GM12891 (cell line): ENCODE measurements around the gene PPP2R5B. TPM values are rescaled to one million over a fixed set of nuclear protein-coding genes. Genes with fewer than 3 reads are reported as not detected.

ENCODE experiments used
- DNase-seq: peaks from one replicate; pipeline ENCODE4 v3.0.0; 2011; ENCODE audit warnings: low spot score; ENCODE audit not compliant: insufficient read length
- FAIRE-seq: peaks from 2 replicates; lab custom pipeline; 2011; peaks lifted over from hg19 to GRCh38; lab: Jason Lieb, UNC
- PAX5 ChIP-seq: IDR thresholded peaks from 2 replicates; pipeline ENCODE4 v1.6.1; 2011; ENCODE audit warnings: low read length, moderate library complexity, mild to moderate bottlenecking; ENCODE audit not compliant: insufficient read depth, severe bottlenecking
- POLR2A ChIP-seq: IDR thresholded peaks from 2 replicates; pipeline ENCODE4 v1.6.1; 2011; ENCODE audit warnings: low read depth, low read length, control low read depth
- POLR2AphosphoS5 ChIP-seq: IDR thresholded peaks from 2 replicates; pipeline ENCODE4 v1.6.1; 2011; ENCODE audit warnings: low read depth, low read length, control low read depth
- POU2F2 ChIP-seq: IDR thresholded peaks from 2 replicates; pipeline ENCODE4 v1.6.1; 2011; ENCODE audit warnings: low read depth, mild to moderate bottlenecking, control low read depth, low read length, moderate library complexity
- SPI1 ChIP-seq: IDR thresholded peaks from 2 replicates; pipeline ENCODE4 v1.6.1; 2011; ENCODE audit warnings: low read depth, low read length, control low read depth
- TAF1 ChIP-seq: IDR thresholded peaks from 2 replicates; pipeline ENCODE4 v1.6.1; 2011; ENCODE audit warnings: low read depth, low read length, control low read depth
- polyA plus RNA-seq: library from polyadenylated mRNA; unstranded; fragments of >200 nt; gene quantifications from one replicate; pipeline ENCODE4 v1.2.1, GENCODE V29; 2012; ENCODE audit warnings: low read depth, missing spikeins, inconsistent platforms; ENCODE audit not compliant: missing spikeins

The PPP2R5B gene
- polyA plus RNA-seq, result 7.2 TPM

DNA sequence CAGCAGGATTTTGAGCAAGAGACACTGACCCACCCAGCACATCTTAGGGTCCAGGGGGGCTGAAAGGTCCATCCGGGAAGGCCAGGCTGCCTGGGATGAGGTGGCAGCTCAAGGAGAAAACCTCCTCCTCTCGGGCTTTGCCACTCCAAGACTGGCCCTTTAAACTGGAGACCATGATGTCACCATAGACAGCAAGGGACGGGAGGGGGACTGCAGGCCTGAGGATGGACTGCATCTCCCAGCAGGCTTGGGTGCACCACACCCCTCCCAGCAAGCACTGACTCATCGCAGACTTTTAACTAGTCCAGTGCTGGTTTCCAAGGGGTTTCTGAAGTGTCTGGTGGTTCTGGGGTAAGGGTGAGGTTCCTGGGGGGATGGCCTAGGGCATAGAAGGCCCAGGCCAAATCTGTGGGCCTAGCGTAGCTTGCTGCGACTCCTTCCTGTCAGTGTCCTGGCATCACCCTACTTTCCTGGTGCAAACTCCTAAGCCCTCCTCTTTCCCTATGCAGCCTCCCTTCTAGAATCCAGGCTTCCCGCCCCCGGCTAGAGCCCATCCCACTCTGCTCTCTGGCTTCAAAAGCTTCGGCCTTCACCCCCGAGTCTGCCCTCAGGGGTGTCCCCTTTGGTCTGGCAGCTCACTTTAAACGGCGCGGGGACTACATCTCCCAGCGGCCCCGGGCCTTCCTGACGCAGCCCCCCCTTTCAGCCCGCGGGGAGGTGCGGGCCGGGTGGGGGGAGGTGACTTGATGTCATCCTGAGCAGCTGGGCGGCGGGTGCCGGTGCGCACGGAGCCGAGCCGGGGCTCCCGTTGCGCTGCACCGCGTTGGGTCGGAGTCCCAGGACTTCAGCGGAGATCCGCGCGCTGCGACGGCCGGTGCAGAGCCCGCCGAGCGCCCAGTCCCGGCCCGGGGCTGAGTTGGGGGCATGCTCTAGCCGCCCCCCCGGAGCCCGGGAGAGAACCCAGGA lies at the start of gene PPP2R5B:
Gene PPP2R5B (plus strand): TSS at position 746 of the 966 bp plus-strand sequence. CDS start 1,046 bp downstream, outside the sequence.
- peak; percentile 98 for DNase-seq
- TF ChIP-seq TAF1 (0 out of 2 replicates have a peak, but pooled peaks have one; percentile 14), SPI1 (no peak), POLR2A (no peak), POU2F2 (0 out of 2 replicates have a peak, but pooled peaks have one; percentile 48), PAX5 (no peak), POLR2AphosphoS5 (no peak)
- peak; percentile 99 for FAIRE-seq

- TF ChIP-seq TAF1, result no peak
- no peak for TF ChIP-seq POLR2AphosphoS5
- peak; percentile 2 for TF ChIP-seq PAX5
- TF ChIP-seq SPI1, result peak; percentile 55; the same call in 1 of the 2 replicates
- peak; percentile 40 for FAIRE-seq
Observed at GRCh38 chr11:64875369-64876228, 48.9 kb upstream of the PPP2R5B start.

GRCh38 chr11:64876229-64876750 lies 48.2 kb upstream of the PPP2R5B start:
- FAIRE-seq, result no peak
- TF ChIP-seq POU2F2 (no peak), TAF1 (no peak), POLR2A (no peak), PAX5 (no peak), POLR2AphosphoS5 (no peak), SPI1 (no peak)
- no peak for DNase-seq

More at GRCh38 chr11:64875369-64876228, 48.9 kb upstream of the PPP2R5B start:
- no peak for DNase-seq

DNA sequence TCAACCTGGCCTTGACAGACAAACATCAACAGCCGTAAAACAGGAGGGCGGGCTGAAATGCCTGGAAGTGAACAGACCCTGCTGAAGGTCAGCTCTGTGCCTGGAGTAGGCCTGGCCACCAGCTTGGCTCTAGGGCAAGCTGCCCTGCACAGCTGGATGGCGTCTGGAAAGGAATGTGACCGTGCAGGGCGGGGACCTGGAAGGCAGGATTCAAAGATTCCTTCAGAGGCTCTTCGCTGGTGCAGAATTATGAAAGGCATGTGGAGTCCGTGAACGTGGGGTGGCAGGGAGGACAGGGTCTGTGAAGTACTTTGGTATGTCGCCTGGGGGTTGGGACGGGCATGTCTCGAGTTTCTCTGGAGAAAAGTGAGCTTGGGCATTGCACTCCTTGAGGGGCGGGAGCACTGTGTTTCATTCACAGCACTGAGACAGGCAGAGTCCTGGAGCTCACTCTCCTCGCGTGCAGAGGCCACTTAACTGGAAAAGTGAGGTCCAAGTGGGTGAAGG lies 47.6 kb upstream of the PPP2R5B start:
- no peak for FAIRE-seq
- DNase-seq, result no peak
- TF ChIP-seq POLR2AphosphoS5, result 0 out of 2 replicates have a peak, but pooled peaks have one; percentile 44
- TF ChIP-seq SPI1, result no peak
- no peak for TF ChIP-seq TAF1
- TF ChIP-seq PAX5, result no peak
- TF ChIP-seq POLR2A, result no peak
- TF ChIP-seq POU2F2, result no peak

- TF ChIP-seq POU2F2 (peak; percentile 51; the same call in 1 of the 2 replicates), POLR2AphosphoS5 (no peak)
- FAIRE-seq (peak; percentile 80), DNase-seq (no peak)
Observed at GRCh38 chr11:64877390-64878222, 46.9 kb upstream of the PPP2R5B start.

DNA sequence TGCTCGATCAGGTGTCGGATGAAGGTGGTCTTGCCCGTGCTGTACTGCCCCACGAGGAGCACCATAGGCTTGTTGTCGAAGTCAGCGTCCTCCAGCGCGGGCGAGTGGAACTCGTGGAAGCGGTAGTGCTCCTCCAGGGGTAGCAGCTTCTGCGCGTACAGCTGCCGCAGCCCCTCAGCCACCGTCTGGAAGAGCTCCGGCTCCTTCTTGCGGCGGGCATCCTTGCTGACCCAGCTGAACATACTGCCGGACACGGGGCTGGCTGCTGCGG lies 46.3 kb upstream of the PPP2R5B start:
- DNase-seq (no peak), FAIRE-seq (no peak)
- no peak for TF ChIP-seq POLR2A
- TF ChIP-seq TAF1, result no peak
- no peak for TF ChIP-seq POU2F2
- no peak for TF ChIP-seq SPI1
- TF ChIP-seq PAX5, result no peak
- no peak for TF ChIP-seq POLR2AphosphoS5

GRCh38 chr11:64878494-64879243 lies 45.8 kb upstream of the PPP2R5B start, which contains the start of gene EHD1:
TSS of gene EHD1 (minus strand) at chr11:64878621. CDS start at chr11:64878464, 157 bp downstream.
- DNase-seq, result peak; percentile 98
- TF ChIP-seq POLR2A, result peak; percentile 99
- peak; percentile 99 for TF ChIP-seq POLR2AphosphoS5
- TF ChIP-seq TAF1, result peak; percentile 98
- TF ChIP-seq SPI1, result no peak
- peak; percentile 51 for TF ChIP-seq PAX5
- TF ChIP-seq POU2F2, result peak; percentile 95
- peak; percentile 99 for FAIRE-seq

DNA sequence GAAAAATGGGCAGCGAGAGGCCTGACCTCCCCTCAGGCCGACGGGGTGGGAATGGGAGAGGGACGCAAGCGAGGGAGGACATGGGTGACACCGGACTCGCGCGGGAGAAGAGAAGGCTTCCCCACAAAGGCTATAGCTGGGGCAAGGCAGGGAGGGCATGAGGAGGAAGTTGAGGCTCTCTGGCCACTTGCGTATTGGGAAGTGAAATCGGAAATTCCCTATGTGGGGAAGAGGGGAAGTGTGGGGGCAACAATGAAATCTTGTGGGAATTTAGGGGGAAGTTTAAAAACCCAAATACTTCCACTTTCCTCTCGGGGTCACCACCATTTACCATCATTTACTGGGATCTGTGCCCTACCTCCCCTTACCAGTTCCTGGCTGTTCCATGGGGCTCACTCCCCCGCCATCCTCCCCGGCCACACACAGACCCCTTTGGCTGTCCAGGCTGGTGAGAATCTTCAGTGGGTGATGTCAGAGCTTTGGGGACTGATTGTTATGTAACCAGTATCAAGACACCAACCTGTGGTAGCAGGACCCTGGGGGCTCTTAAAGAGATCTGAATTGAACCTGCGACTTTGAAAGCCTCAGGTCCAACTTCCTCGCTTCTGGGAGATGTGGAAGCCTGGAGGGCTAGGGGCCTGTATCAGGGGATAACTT lies 45.1 kb upstream of the PPP2R5B start:
- DNase-seq (no peak), FAIRE-seq (no peak)
- TF ChIP-seq POLR2A (no peak), SPI1 (peak; percentile 38; the same call in 1 of the 2 replicates), TAF1 (no peak), POLR2AphosphoS5 (peak; percentile 45; the same call in 1 of the 2 replicates)
